ENCODE measurements around the gene CBX4. TPM values are rescaled to one million over a fixed set of nuclear protein-coding genes. Genes with fewer than 3 reads are reported as not detected.

The CBX4 gene
- total RNA-seq, 1 donor from 2014 or later: 56.3 TPM

DNA sequence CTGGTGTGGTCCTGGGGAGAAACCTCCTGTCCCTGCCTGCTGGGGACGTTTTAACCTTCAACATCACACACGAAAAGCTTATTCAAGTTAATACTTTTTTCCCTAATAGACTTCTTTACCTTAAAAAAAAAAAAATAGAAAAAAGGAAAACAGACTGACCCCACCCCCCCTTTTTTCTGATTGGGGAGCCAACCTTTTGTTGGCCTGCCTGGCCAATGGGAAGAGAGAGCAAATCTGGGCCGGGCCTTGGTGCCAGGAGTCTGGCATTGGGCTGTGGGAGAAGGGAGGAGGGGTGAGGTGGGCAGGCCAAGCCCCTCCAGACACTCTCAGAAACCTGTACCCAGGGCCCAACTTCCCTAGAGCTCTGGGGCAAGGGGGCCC is 45.3 kb downstream of the CBX4 start:
- intact Hi-C loops (cut with micrococcal nuclease): no loop called here
- ChIA-PET POLR2A (interaction anchor here (1.5 to 6.6 kb wide), 3 partner anchors 10 to 46 kb away, joined by 6 to 65 read pairs (median 10); partner anchors contain the start of gene CBX4), CTCF (interaction anchor here (0.7 kb wide), 1 partner anchor 177 kb away, joined by 3 read pairs; no protein-coding TSS in a partner anchor)
- no peak overlapping the region for H3K27ac Mint-ChIP-seq
- DNase-seq (no peak), ATAC-seq (ENCODE audit: low read depth) (no peak)
- H3K4me3 Mint-ChIP-seq: no peak overlapping the region
- no peaks in the 10 kb centered on the region for H3K9me3 Mint-ChIP-seq
- no peaks in the 10 kb centered on the region for H3K36me3 Mint-ChIP-seq (ENCODE audit: low read depth)
- TF ChIP-seq, protein P1, sequence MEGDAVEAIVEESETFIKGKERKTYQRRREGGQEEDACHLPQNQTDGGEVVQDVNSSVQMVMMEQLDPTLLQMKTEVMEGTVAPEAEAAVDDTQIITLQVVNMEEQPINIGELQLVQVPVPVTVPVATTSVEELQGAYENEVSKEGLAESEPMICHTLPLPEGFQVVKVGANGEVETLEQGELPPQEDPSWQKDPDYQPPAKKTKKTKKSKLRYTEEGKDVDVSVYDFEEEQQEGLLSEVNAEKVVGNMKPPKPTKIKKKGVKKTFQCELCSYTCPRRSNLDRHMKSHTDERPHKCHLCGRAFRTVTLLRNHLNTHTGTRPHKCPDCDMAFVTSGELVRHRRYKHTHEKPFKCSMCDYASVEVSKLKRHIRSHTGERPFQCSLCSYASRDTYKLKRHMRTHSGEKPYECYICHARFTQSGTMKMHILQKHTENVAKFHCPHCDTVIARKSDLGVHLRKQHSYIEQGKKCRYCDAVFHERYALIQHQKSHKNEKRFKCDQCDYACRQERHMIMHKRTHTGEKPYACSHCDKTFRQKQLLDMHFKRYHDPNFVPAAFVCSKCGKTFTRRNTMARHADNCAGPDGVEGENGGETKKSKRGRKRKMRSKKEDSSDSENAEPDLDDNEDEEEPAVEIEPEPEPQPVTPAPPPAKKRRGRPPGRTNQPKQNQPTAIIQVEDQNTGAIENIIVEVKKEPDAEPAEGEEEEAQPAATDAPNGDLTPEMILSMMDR (IDR thresholded peaks at IDR 0.05): no peak
- H3K27me3 Mint-ChIP-seq: peaks cover 23% of the 10 kb centered on the region
- H3K4me1 Mint-ChIP-seq: peaks cover 25% of the 10 kb centered on the region

DNA sequence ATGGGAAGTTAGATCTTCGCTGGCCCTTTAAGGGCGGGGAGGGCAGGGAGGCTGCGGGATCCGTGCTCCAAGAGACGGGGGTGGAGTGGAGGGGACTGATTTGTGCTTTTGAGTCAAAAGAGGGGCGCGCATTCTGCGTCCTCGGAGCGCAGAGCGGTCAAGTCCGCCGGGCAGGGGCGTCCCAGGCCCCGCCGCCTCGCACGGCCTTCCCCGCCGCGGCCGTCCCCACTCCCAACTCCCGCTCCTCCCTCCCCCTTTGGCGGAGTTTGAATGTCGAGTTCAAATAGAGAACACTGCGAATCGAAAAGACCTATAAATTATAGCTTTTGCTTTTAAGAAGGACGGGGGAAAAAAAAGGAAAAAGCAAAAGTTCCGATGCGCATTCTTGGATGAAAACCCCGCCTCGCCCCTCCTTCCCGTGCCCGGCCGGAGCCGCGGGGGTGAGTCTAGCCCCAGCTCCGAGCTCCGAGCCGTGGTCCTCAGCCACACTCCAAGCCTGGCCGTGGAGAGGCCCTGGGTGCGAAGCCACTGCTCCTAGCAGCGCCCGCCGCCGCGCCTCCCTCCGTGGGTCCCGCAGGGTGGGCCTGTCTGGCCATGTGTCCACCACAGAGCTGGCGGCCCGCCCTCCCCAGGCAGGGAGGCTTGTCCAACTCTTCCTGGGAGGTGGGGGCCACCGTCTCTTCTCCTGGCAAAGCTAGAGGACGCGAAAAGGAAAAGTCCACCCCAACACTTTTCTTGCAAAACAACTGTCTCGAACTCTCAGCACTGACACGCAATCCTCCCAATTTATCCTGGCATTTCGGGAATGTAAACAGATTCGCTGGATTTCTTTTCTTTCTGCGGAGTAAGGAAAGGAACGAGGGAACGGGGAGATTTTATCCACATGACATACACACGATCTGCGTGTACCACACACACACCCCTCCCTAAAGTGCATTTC is 46.0 kb downstream of the CBX4 start:
- no peak for ATAC-seq (ENCODE audit: low read depth)
- Mint-ChIP-seq H3K27ac (no peak overlapping the region), H3K9me3 (no peaks in the 10 kb centered on the region), H3K4me3 (no peak overlapping the region), H3K36me3 (ENCODE audit: low read depth) (no peaks in the 10 kb centered on the region), H3K27me3 (peaks cover 25% of the 10 kb centered on the region), H3K4me1 (peaks cover 21% of the 10 kb centered on the region)
- ChIA-PET POLR2A (interaction anchor here (0.6 to 6.6 kb wide), 4 partner anchors 11 to 47 kb away, joined by 3 to 65 read pairs (median 8); partner anchors contain the start of gene CBX4), CTCF (no interaction called here)
- DNase-seq: no peak
- TF ChIP-seq, protein P1 (IDR thresholded peaks at IDR 0.05): no peak
- intact Hi-C loops (cut with micrococcal nuclease): no loop called here

DNA sequence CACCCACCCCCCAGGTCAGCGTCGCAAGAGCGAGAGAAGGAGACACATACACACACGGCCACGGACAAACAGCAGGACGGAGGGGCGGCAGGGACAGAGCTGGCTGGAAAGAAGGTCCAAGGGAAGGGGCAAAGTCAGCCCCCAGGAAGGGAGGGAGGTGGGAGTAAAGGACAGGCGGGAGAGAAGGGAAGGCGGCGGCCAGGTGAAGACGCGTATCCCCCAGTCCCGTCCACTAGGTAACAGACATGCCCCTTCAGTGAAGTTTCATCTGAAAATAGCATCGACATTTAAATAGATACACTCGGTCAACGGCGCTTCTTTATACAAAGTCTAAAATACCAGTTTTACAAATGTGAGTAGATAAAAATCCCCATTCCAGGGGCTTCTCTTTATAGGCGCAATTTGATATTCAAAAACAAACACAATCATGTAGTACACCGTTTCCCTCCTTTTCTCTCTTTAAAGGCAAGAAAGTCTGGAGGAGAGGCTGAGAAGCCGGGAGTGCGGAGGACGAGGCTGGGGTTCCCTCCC is 46.8 kb downstream of the CBX4 start:
- POLR2A ChIA-PET: interaction anchor here (0.6 to 2.1 kb wide), 2 partner anchors 12 to 15 kb away, joined by 3 to 6 read pairs; no protein-coding TSS in a partner anchor
- H3K9me3 Mint-ChIP-seq: no peaks in the 10 kb centered on the region
- DNase-seq (no peak), ATAC-seq (ENCODE audit: low read depth) (no peak)
- H3K36me3 Mint-ChIP-seq (ENCODE audit: low read depth): no peaks in the 10 kb centered on the region
- TF ChIP-seq, protein P1 (IDR thresholded peaks at IDR 0.05): no peak
- CTCF ChIA-PET: no interaction called here
- H3K27me3 Mint-ChIP-seq: peaks cover 29% of the 10 kb centered on the region
- peaks cover 21% of the 10 kb centered on the region for H3K4me1 Mint-ChIP-seq
- no peak overlapping the region for H3K27ac Mint-ChIP-seq
- no peak overlapping the region for H3K4me3 Mint-ChIP-seq
- intact Hi-C loops (cut with micrococcal nuclease): no loop called here

DNA sequence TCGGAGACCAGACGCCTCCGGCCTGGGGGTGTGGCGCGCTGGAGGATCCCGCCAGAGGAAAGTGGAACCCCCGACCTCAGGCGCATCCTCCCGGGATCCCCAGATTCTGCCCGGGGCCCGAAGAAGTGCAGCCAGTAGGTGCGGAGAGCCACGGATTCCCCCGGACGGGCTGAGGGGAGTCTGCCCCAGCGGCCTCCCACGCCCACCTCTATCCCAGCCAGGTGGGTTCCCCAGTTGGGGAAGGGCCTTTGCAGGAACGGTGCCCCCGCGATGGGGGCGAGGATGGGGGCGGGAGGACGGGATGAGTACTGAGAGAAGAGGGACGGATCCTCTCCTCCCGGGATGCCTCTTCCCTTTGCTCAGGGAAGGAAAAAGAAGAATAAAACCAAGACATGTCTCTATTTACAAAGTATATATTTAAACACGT is 47.5 kb downstream of the CBX4 start:
- TF ChIP-seq, protein P1 (IDR thresholded peaks at IDR 0.05): no peak
- H3K4me3 Mint-ChIP-seq: no peak overlapping the region
- H3K27me3 Mint-ChIP-seq: peaks cover 34% of the 10 kb centered on the region
- intact Hi-C loops (cut with micrococcal nuclease): loop anchor here (1.0 kb wide), 1 partner anchor 8 kb away; no protein-coding TSS in a partner anchor
- H3K4me1 Mint-ChIP-seq: peaks cover 21% of the 10 kb centered on the region
- H3K36me3 Mint-ChIP-seq (ENCODE audit: low read depth): no peaks in the 10 kb centered on the region
- ChIA-PET POLR2A (interaction anchor here (2.1 kb wide), 1 partner anchor 13 kb away, joined by 6 read pairs; no protein-coding TSS in a partner anchor), CTCF (interaction anchor here (1.1 kb wide), 1 partner anchor 47 kb away, joined by 4 read pairs; the partner anchor contains the start of gene CBX4)
- no peaks in the 10 kb centered on the region for H3K9me3 Mint-ChIP-seq
- ATAC-seq (ENCODE audit: low read depth) (no peak), DNase-seq (no peak)
- no peak overlapping the region for H3K27ac Mint-ChIP-seq
